IPS-20b (cell line): Measurements from ENCODE around the gene MPP1.
A peak's percentile ranks its signal among the peaks of the same experiment; 100 is the strongest.
"Not testable (repeated sequence)": the region's sequence is repeated elsewhere in the genome, so short reads cannot be mapped to it uniquely, and the experiment has no call there.

Experiments
- H3K27ac ChIP-seq: one replicate; pipeline ENCODE4 v1.5.1; 2013; ENCODE audit warnings: low read length
- H3K27me3 ChIP-seq: 2 replicates; pipeline ENCODE4 v1.6.1; 2013; ENCODE audit warnings: mild to moderate bottlenecking, low read length, inconsistent platforms; ENCODE audit not compliant: insufficient read depth
- H3K36me3 ChIP-seq: 2 replicates; pipeline ENCODE4 v1.6.1; 2013; ENCODE audit warnings: low read depth, mild to moderate bottlenecking, inconsistent platforms, low read length, moderate library complexity; ENCODE audit not compliant: insufficient read depth
- H3K4me1 ChIP-seq: 2 replicates; pipeline ENCODE4 v1.6.1; 2013; ENCODE audit warnings: mild to moderate bottlenecking, control low read depth, inconsistent platforms, low read length, moderate library complexity; ENCODE audit not compliant: insufficient read depth
- H3K4me3 ChIP-seq: 2 replicates; pipeline ENCODE4 v1.5.1; 2013; ENCODE audit warnings: mild to moderate bottlenecking, low read length, inconsistent platforms
- H3K9ac ChIP-seq: 2 replicates; pipeline ENCODE4 v1.6.1; 2013; ENCODE audit warnings: low read depth, mild to moderate bottlenecking, inconsistent platforms, low read length, moderate library complexity
- H3K9me3 ChIP-seq: 2 replicates; pipeline ENCODE4 v1.6.1; 2013; ENCODE audit warnings: mild to moderate bottlenecking, low read depth, low read length, inconsistent platforms; ENCODE audit not compliant: insufficient read depth

The MPP1 gene

GRCh38 chrX:154824638-154825037 lies 19.4 kb upstream of the MPP1 start:
- Histone ChIP-seq H3K27me3 (no peaks in the 10 kb centered on the region), H3K4me3 (no peak overlapping the region), H3K9me3 (no peaks in the 10 kb centered on the region), H3K4me1 (peaks cover 16% of the 10 kb centered on the region), H3K36me3 (no peaks in the 10 kb centered on the region), H3K27ac (no peak overlapping the region), H3K9ac (no peak overlapping the region)

DNA sequence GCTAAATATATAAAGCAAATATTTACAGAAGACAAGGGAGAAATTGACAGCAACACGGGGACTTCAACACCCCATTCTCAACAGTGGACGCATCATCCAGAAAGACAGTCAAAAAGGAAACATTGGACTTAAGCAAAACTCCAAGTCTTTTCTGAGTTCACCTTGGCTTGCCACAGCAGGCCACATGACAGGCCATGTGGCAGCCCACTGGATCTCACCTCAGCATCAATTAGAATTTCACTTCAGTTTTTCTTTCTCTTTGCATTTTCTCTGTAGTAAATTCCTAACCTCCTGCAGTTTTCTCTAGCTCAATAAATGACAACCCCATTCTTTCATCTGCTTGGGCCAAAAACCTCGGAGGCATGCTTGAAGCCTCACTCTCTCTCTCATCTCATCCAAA lies 16.7 kb upstream of the MPP1 start:
- Histone ChIP-seq H3K4me1 (peaks cover 16% of the 10 kb centered on the region), H3K27ac (no peak overlapping the region), H3K9ac (no peak overlapping the region), H3K27me3 (no peaks in the 10 kb centered on the region), H3K36me3 (no peaks in the 10 kb centered on the region), H3K9me3 (no peaks in the 10 kb centered on the region; the same call in 1 of the 2 replicates), H3K4me3 (peak overlapping the region; percentile 30; the same call in 1 of the 2 replicates)

DNA sequence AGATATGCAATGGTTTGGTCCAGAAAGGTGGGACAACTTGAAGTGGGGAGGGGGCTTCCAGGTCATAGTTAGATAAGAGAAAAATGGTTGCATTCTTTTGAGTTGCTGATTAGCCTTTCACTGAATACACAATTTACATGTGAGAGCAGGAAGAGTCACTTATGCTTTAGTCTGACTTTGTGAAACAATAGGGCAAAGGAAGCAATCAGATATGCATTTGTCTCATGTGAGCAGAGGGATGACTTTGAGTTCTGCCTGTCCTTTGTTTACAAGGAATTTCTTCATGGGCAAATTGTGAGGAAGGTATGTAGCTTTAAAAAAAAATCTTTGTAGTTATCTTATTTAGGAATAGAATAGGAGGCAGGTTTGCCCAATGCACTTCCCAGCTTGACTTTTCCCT lies 16.2 kb upstream of the MPP1 start:
- Histone ChIP-seq H3K9ac (no peak overlapping the region), H3K36me3 (no peaks in the 10 kb centered on the region), H3K27me3 (no peaks in the 10 kb centered on the region), H3K27ac (peak overlapping the region; percentile 63), H3K4me3 (peak overlapping the region; percentile 30; the same call in 1 of the 2 replicates), H3K9me3 (no peaks in the 10 kb centered on the region; the same call in 1 of the 2 replicates), H3K4me1 (peaks cover 16% of the 10 kb centered on the region)

DNA sequence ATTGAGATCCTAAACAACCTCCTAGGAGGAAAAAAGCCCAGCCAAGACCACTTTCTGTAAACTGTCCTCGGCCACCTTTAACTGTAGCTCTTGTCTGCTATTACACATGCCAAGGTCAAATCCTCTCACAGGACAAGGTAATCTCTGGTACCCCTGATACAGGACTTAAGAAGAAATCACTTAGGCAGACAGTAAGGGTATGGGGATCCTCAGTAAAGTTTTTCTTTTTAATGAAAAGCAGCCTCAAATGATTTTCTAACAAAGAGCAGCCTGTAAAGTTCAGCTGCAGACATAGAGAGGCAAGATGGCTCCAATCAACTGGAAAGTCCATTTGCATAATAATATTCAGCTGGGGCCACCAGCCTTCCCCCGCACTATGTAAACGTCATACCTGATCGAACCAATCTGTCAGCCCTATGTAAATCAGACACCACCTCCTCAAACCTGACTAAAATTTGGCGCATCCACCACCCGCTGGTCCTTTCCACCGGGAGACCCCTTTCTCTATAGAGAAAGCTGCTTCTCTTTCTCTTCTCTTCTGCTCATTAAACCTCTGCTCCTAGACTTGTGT lies 14.6 kb upstream of the MPP1 start:
- peak overlapping the region; percentile 30; the same call in 1 of the 2 replicates for H3K9ac ChIP-seq
- H3K4me3 ChIP-seq: peak overlapping the region; percentile 38; the same call in 1 of the 2 replicates
- no peaks in the 10 kb centered on the region for H3K36me3 ChIP-seq
- H3K9me3 ChIP-seq: no peaks in the 10 kb centered on the region; the same call in 1 of the 2 replicates
- H3K4me1 ChIP-seq: peaks cover 16% of the 10 kb centered on the region
- peak overlapping the region; percentile 63 for H3K27ac ChIP-seq
- H3K27me3 ChIP-seq: no peaks in the 10 kb centered on the region

- H3K9ac ChIP-seq: peak overlapping the region; percentile 30; the same call in 1 of the 2 replicates
- H3K9me3 ChIP-seq: no peaks in the 10 kb centered on the region; the same call in 1 of the 2 replicates
- H3K4me1 ChIP-seq: peaks cover 16% of the 10 kb centered on the region
- H3K27ac ChIP-seq: no peak overlapping the region
- H3K27me3 ChIP-seq: no peaks in the 10 kb centered on the region
- no peaks in the 10 kb centered on the region for H3K36me3 ChIP-seq
- peak overlapping the region; percentile 13; the same call in 1 of the 2 replicates for H3K4me3 ChIP-seq
These were observed 13.9 kb upstream of the MPP1 start for GRCh38 chrX:154818916-154819770.

GRCh38 chrX:154817048-154817618 lies 11.8 kb upstream of the MPP1 start:
- peaks cover 19% of the 10 kb centered on the region for H3K4me1 ChIP-seq
- H3K4me3 ChIP-seq, H3K36me3 ChIP-seq, H3K27ac ChIP-seq, H3K27me3 ChIP-seq, H3K9ac ChIP-seq, H3K9me3 ChIP-seq: not testable (repeated sequence)

- not testable (repeated sequence) for H3K27me3 ChIP-seq, H3K27ac ChIP-seq
These were observed 11.1 kb upstream of the MPP1 start for GRCh38 chrX:154816326-154816898.

DNA sequence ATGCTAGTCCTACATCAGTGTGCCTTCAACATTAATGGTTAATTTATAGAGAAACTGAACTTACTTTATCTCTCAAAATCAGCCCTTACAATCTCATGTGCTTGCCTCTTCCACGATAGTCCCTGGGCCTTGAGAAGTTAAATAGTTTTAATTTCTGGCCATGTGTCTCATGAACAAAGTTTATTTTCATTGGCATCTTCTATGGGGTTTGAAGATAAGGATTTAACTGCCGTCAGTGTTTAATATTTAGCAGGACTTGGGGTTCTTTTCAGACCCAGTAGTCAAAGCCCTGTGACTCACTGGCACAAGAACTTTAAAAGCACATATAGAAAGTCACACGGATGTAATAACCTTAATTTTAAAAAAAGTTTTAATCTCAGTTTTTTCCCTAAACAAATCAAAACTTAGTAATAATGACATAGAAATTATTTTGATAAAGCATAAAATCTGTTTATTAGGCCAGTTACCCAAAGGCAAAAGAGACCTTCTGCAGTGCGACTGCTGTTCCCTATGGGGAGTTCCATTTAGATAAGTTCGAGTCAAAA lies 10.1 kb upstream of the MPP1 start:
- Histone ChIP-seq H3K4me3 (no peak overlapping the region), H3K27me3 (no peaks in the 10 kb centered on the region), H3K9me3 (no peaks in the 10 kb centered on the region; the same call in 1 of the 2 replicates), H3K27ac (no peak overlapping the region), H3K4me1 (peaks cover 5% of the 10 kb centered on the region; the same call in 1 of the 2 replicates), H3K9ac (no peak overlapping the region), H3K36me3 (no peaks in the 10 kb centered on the region)

More at GRCh38 chrX:154816326-154816898, 11.1 kb upstream of the MPP1 start:
- not testable (repeated sequence) for H3K9ac ChIP-seq, H3K36me3 ChIP-seq, H3K9me3 ChIP-seq, H3K4me3 ChIP-seq
- peaks cover 15% of the 10 kb centered on the region; the same call in 1 of the 2 replicates for H3K4me1 ChIP-seq

DNA sequence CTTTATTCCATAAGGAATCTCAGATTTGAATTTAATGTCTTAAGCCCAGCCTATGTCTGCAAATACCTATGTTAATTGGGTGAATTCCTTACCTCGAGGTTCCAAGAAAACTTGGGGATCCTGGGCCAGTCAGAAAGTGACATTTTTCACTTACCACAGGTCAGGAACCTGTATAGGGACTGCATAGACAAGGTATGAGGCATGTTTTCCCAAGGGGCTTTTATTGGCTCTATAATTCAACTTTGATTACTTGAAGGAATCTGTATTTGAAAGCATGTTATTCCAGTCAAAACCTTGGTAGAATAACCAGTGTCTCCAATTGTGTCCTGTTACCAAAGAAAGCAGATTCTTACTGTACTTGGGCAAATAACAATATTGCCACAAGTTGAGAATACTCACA lies 8.5 kb upstream of the MPP1 start:
- Histone ChIP-seq H3K27ac (no peak overlapping the region), H3K36me3 (no peaks in the 10 kb centered on the region), H3K9me3 (no peaks in the 10 kb centered on the region; the same call in 1 of the 2 replicates), H3K4me1 (peaks cover 9% of the 10 kb centered on the region; the same call in 1 of the 2 replicates), H3K27me3 (no peaks in the 10 kb centered on the region), H3K4me3 (no peak overlapping the region), H3K9ac (no peak overlapping the region)

DNA sequence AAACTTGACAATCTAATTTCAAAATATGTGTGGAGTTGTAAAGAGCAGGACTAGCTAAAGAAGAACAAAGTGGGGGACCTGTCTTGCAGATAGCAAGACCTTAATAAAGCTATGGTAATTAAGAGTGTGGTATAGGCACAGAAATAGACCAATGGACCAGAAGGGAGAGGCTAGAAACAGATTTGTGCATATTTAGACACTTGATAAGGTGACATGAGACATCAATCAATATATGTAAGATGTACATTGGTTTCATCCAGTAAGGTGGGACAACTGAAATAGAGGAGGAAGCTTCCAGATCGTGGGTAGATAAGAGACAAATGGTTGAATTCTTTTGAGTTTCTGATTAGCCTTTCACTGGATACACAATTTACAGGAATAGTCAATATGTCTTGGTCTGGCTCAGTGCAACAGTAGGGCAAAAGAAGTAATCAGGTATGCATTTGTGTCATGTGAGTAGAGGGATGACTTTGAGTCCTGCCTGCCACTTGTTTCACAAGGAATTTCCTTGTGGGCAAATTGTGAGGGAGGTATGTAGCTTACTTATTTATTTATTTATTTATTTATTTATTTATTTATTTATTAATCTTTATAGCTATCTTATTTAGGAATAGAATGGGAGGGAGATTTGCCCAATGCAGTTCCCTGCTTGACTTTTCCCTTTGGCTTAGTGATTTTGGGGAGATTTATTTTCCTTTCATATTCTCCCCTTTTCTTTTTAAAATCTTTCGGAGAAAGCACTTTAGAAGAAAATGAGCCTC lies 7.2 kb upstream of the MPP1 start:
- Histone ChIP-seq H3K4me1 (peaks cover 9% of the 10 kb centered on the region; the same call in 1 of the 2 replicates), H3K36me3 (no peaks in the 10 kb centered on the region), H3K9ac (no peak overlapping the region), H3K9me3 (no peaks in the 10 kb centered on the region; the same call in 1 of the 2 replicates), H3K27me3 (no peaks in the 10 kb centered on the region), H3K4me3 (no peak overlapping the region), H3K27ac (no peak overlapping the region)
